SK-N-SH treated with all-trans-retinoic acid at 6 μM for 48 hours (cell line): ENCODE measurements around the gene DNAH11.

Experiments
- ZNF70 ChIP-seq: fragments of 450-650 bp; formaldehyde crosslinking; IDR thresholded peaks from 2 replicates; pipeline ENCODE4 v1.5.0; 2020; ENCODE audit warnings: mild to moderate bottlenecking, moderate library complexity
- TF ChIP-seq, protein P1 (sequence below): fragments of 250-450 bp; sonication (Bioruptor Pico); IDR thresholded peaks from 2 replicates; pipeline ENCODE4 v1.5.1; 2020; ENCODE audit warnings: low read depth, mild to moderate bottlenecking, moderate library complexity
- TF ChIP-seq, protein P2 (sequence below): fragments of 250-450 bp; sonication (Bioruptor Pico); IDR thresholded peaks from 2 replicates; pipeline ENCODE4 v1.8.0; 2020; ENCODE audit warnings: mild to moderate bottlenecking, moderate library complexity, borderline replicate concordance

DNA sequence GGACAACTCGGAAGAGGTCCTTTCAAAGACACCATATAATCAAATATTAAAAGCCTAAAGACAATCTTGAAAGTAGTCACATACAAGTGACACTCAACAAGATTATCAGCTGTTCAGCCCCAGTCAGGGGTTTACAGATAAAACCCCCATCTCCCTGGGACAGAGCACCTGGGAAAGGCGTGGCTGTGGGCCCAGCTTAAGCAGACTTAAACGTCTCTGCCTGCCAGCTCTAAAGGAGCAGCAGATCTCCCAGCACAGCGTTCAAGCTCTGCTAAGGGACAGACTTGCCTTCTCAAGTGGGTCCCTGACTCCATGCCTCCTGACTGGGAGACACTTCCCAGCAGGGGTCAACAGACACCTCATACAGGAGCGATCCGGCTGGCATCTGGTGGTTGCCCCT lies 384.9 kb downstream of the DNAH11 start:
- no peak for TF ChIP-seq ZNF70 (CRISPR knock-in tag)
- TF ChIP-seq, protein P1, sequence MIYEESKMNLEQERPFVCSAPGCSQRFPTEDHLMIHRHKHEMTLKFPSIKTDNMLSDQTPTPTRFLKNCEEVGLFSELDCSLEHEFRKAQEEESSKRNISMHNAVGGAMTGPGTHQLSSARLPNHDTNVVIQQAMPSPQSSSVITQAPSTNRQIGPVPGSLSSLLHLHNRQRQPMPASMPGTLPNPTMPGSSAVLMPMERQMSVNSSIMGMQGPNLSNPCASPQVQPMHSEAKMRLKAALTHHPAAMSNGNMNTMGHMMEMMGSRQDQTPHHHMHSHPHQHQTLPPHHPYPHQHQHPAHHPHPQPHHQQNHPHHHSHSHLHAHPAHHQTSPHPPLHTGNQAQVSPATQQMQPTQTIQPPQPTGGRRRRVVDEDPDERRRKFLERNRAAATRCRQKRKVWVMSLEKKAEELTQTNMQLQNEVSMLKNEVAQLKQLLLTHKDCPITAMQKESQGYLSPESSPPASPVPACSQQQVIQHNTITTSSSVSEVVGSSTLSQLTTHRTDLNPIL, result no peak
- TF ChIP-seq, protein P2, sequence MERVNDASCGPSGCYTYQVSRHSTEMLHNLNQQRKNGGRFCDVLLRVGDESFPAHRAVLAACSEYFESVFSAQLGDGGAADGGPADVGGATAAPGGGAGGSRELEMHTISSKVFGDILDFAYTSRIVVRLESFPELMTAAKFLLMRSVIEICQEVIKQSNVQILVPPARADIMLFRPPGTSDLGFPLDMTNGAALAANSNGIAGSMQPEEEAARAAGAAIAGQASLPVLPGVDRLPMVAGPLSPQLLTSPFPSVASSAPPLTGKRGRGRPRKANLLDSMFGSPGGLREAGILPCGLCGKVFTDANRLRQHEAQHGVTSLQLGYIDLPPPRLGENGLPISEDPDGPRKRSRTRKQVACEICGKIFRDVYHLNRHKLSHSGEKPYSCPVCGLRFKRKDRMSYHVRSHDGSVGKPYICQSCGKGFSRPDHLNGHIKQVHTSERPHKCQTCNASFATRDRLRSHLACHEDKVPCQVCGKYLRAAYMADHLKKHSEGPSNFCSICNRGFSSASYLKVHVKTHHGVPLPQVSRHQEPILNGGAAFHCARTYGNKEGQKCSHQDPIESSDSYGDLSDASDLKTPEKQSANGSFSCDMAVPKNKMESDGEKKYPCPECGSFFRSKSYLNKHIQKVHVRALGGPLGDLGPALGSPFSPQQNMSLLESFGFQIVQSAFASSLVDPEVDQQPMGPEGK (CRISPR knock-in tag), result no peak
